Endothelial cell (in vitro differentiated cells): ENCODE results near the gene GADD45G. TPM values are rescaled to one million over a fixed set of nuclear protein-coding genes. Genes with fewer than 3 reads are reported as not detected.

Experiments
- DNase-seq: peaks from one replicate; pipeline ENCODE4 v3.0.0; 2021; ENCODE audit warnings: low spot score
- H3K27ac Mint-ChIP-seq: one replicate; pipeline ENCODE4 v1.8.0; 2021; ENCODE audit warnings: mixed read lengths, inconsistent platforms; ENCODE audit not compliant: unreplicated experiment
- H3K27me3 Mint-ChIP-seq: one replicate; pipeline ENCODE4 v1.8.0; 2021; ENCODE audit warnings: mild to moderate bottlenecking, moderate library complexity, mixed read lengths, inconsistent platforms; ENCODE audit not compliant: unreplicated experiment
- H3K36me3 Mint-ChIP-seq: one replicate; pipeline ENCODE4 v1.8.0; 2021; ENCODE audit warnings: mild to moderate bottlenecking, low read depth, mixed read lengths, inconsistent platforms; ENCODE audit not compliant: unreplicated experiment
- H3K4me1 Mint-ChIP-seq: one replicate; pipeline ENCODE4 v1.8.0; 2021; ENCODE audit warnings: mild to moderate bottlenecking, mixed read lengths, inconsistent platforms; ENCODE audit not compliant: unreplicated experiment
- H3K4me3 Mint-ChIP-seq: one replicate; pipeline ENCODE4 v1.8.0; 2021; ENCODE audit warnings: mild to moderate bottlenecking, mixed read lengths, inconsistent platforms; ENCODE audit not compliant: unreplicated experiment
- H3K9me3 Mint-ChIP-seq: one replicate; pipeline ENCODE4 v1.8.0; 2021; ENCODE audit warnings: mixed read lengths, inconsistent platforms; ENCODE audit not compliant: unreplicated experiment
- total RNA-seq: library from RNA; stranded (reverse); fragmentation: NEBNext Ultra II Directional; extraction: Animal tissue kit (Norgen Biotek cat#: 25700); gene quantifications from one replicate; pipeline ENCODE4 v1.2.1, GENCODE V29; 2021; ENCODE audit not compliant: unreplicated experiment
- TF ChIP-seq, protein P1 (sequence below): fragments of 200-600 bp; sonication (generic); IDR thresholded peaks from one replicate; pipeline ENCODE4 v1.5.0; 2021; ENCODE audit warnings: antibody characterized with exemption; ENCODE audit not compliant: unreplicated experiment

GADD45G gene
- total RNA-seq, 1 donor from 2014 or later = 6.2 TPM

GRCh38 chr9:89625721-89626687 is 21.2 kb downstream of the GADD45G start:
- no peaks in the 10 kb centered on the region for H3K36me3 Mint-ChIP-seq
- TF ChIP-seq, protein P1, sequence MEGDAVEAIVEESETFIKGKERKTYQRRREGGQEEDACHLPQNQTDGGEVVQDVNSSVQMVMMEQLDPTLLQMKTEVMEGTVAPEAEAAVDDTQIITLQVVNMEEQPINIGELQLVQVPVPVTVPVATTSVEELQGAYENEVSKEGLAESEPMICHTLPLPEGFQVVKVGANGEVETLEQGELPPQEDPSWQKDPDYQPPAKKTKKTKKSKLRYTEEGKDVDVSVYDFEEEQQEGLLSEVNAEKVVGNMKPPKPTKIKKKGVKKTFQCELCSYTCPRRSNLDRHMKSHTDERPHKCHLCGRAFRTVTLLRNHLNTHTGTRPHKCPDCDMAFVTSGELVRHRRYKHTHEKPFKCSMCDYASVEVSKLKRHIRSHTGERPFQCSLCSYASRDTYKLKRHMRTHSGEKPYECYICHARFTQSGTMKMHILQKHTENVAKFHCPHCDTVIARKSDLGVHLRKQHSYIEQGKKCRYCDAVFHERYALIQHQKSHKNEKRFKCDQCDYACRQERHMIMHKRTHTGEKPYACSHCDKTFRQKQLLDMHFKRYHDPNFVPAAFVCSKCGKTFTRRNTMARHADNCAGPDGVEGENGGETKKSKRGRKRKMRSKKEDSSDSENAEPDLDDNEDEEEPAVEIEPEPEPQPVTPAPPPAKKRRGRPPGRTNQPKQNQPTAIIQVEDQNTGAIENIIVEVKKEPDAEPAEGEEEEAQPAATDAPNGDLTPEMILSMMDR = no peak
- DNase-seq = no peak
- H3K27me3 Mint-ChIP-seq = no peaks in the 10 kb centered on the region
- H3K9me3 Mint-ChIP-seq = no peaks in the 10 kb centered on the region
- H3K4me1 Mint-ChIP-seq = peaks cover 15% of the 10 kb centered on the region
- no peak overlapping the region for H3K27ac Mint-ChIP-seq
- H3K4me3 Mint-ChIP-seq = no peak overlapping the region

DNA sequence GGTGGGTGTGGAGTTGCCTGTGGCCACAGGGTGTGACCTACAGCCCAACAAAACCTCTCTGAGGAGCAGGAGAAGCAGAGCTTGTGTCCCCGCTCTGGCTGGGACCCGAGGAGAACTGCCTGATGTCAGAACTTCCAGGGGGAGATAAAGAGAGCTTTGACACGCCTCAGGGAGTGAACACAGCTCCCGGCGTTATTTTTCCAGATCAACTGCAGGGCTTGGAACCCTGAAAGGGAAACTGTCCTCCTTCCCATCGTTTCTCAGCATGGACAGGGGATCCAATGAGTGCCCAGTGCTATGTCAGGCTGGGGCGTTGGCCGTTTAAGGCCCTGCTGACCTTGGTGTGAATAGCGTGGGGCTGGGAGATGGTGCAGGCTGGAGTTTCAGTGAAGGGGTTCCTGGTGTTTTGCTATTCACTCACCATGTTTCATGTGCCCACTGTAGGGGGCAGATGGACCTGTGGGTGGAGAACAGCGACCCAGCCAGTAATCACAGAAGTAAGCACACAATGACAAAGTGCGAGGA is 22.0 kb downstream of the GADD45G start:
- no peak for DNase-seq
- Mint-ChIP-seq H3K27ac (no peak overlapping the region), H3K9me3 (no peaks in the 10 kb centered on the region), H3K4me3 (no peak overlapping the region), H3K27me3 (no peaks in the 10 kb centered on the region), H3K4me1 (peaks cover 12% of the 10 kb centered on the region), H3K36me3 (no peaks in the 10 kb centered on the region)
- TF ChIP-seq, protein P1 = no peak

DNA sequence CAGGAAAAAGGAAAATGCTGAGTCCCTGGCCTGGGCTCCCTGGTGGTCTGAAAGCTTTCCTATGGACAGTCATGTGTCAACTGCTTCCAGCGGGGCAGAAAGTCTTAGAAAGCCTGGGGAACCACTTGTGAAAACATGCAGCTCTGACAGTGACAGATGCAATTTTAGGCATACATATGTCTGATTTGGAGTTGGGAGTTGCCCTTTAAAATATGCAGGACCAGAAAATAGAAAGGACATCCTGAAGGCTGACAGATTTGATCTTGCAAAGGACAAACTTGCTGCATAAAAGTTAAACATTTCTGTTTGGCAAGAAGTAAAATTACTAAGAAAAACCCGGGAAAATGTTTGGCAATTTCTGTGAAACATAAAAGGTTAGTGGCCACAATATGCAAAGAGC is 23.8 kb downstream of the GADD45G start:
- no peak for DNase-seq
- no peaks in the 10 kb centered on the region for H3K9me3 Mint-ChIP-seq
- no peaks in the 10 kb centered on the region for H3K36me3 Mint-ChIP-seq
- TF ChIP-seq, protein P1 = no peak
- H3K27ac Mint-ChIP-seq = no peak overlapping the region
- peaks cover 6% of the 10 kb centered on the region for H3K4me1 Mint-ChIP-seq
- no peaks in the 10 kb centered on the region for H3K27me3 Mint-ChIP-seq
- H3K4me3 Mint-ChIP-seq = no peak overlapping the region

DNA sequence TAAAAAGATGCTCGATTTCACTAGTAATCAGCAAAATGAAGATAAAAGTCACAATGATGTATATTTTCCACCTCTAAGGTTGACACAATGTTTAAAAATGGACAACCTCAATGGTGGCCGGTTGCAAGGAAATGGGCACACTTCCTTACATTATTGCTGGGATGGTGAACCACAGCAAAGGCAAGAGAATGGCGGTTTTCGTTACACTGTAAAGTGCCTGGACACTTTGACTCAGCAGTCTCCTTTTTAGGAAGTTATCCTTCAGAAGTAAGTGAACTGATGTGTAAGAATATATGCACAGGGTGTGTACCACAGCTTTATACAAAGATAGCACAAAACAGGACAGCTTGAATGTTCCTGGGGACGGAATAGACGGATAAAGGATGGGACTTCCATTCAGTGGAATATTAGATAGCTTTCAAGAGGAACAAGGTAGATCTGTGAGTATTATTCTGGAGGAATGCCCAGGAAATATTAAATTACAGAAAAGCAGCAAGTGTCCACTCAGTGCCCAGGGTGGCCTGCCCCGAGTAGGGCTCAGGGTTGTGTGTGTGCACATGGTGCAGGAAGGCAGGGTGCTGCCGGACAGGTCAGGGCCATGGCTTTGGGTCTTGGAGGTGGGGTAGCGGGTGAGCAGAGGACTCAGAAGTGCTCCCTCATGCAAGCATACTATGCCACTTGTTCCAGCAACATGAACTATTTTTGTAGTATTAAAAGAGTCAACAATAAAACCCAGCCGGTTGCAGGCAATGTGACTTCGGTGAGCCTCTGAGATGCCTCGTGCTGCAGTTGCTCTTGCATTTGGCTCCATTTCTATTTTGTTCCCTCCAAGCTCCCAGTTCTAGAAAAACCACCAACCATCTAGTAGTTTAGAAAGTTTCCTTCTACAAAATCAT is 24.5 kb downstream of the GADD45G start:
- Mint-ChIP-seq H3K9me3 (no peaks in the 10 kb centered on the region), H3K27ac (no peak overlapping the region), H3K4me1 (peaks cover 6% of the 10 kb centered on the region), H3K36me3 (no peaks in the 10 kb centered on the region), H3K27me3 (no peaks in the 10 kb centered on the region), H3K4me3 (no peak overlapping the region)
- TF ChIP-seq, protein P1 = no peak
- DNase-seq = no peak
